Upper lobe of right lung (tissue), 1 donor: ENCODE results near the gene ADAMTS4. TPM values are rescaled to one million over a fixed set of nuclear protein-coding genes. Genes with fewer than 3 reads are reported as not detected.

ENCODE experiments used
- ATAC-seq: fragments of 200-7000 bp; cut with Tn5 transposase; one replicate; pipeline ENCODE4 v1.9.1; 2020; ENCODE audit warnings: mild to moderate bottlenecking, moderate library complexity
- DNase-seq: peaks from one replicate; pipeline ENCODE4 v3.0.0-alpha.2; 2020
- H3K27ac ChIP-seq: fragments of 200-600 bp; one replicate; pipeline ENCODE4 v1.8.0; 2022
- H3K27me3 ChIP-seq: fragments of 200-600 bp; one replicate; pipeline ENCODE4 v1.8.0; 2022; ENCODE audit warnings: mild to moderate bottlenecking
- H3K36me3 ChIP-seq: fragments of 200-600 bp; one replicate; pipeline ENCODE4 v1.8.0; 2022
- H3K4me1 ChIP-seq: fragments of 200-600 bp; one replicate; pipeline ENCODE4 v1.8.0; 2022
- H3K4me3 ChIP-seq: fragments of 200-600 bp; one replicate; pipeline ENCODE4 v1.8.0; 2022; ENCODE audit warnings: mild to moderate bottlenecking
- H3K9me3 ChIP-seq: fragments of 200-600 bp; one replicate; pipeline ENCODE4 v1.8.0; 2022
- intact Hi-C: fragments of 100-400 bp; cut with DNase I; formaldehyde crosslinking; loops from one replicate; pipeline ENCODE4 v1.11.0; 2022
- total RNA-seq: library from RNA; stranded (reverse); fragmentation: NEBNext Ultra II Directional; extraction: Animal tissue kit (Norgen Biotek cat#: 25700); gene quantifications from one replicate; pipeline ENCODE4 v1.2.1, GENCODE V29; 2021
- TF ChIP-seq, protein P1 (sequence below): fragments of 200-600 bp; IDR thresholded peaks from one replicate; pipeline ENCODE4 v1.8.0; 2022; ENCODE audit warnings: antibody characterized with exemption
- donor health status: DM: no; HTN: yes; CAD: no; lungs with severe emphysema.

Gene ADAMTS4
- total RNA-seq, 1 donor from 2014 or later = 7.8 TPM

DNA sequence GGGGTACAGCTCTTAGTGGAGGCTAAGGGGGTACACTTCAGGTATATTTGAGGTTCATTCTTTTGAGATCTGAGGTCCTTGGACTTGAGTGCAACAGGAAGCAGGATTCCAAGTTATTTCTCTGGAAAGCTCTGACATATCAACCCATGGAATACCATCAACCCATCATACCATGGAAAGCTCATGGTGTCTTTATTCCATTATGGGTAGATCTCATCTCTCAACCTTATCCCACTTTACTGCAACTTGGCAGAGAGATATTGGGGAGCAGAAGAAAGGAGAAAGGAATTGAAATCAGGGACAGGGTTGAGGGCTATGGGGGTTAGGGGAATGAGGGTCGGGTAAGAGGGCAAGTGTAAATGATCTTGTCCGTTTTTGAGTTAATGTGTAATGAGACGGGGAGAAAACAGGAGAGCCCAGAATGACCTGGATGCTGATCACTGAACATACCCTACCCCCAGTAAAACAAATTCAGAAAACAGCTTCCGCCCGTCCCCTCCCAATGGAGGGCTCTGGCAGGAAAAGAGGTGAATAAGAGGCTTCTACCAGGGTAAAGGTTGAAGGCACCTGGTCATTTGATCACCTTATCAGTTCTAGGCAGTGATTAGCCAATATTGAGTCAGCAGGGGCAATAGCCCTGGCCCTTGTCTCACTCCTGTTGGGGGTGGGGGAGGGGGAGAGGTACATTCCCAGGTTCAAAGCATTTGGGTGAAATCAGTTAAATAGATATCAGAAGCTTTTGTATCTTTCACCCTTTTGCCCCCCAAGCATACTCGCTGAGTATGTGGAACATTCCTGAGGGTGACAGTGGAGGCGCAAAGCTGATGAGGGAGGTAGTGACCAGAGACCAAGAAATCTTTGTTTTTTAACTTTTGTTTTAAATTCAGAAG lies 25.2 kb upstream of the ADAMTS4 start:
- Histone ChIP-seq H3K27ac (no peak overlapping the region), H3K27me3 (no peaks in the 10 kb centered on the region), H3K4me1 (peaks cover 21% of the 10 kb centered on the region), H3K36me3 (peaks cover 13% of the 10 kb centered on the region), H3K4me3 (no peak overlapping the region), H3K9me3 (no peaks in the 10 kb centered on the region)
- DNase-seq (no peak), ATAC-seq (no peak)
- intact Hi-C loops = loop anchor here (10.0 kb wide), 1 partner anchor 161 kb away; no protein-coding TSS in a partner anchor
- TF ChIP-seq, protein P1, sequence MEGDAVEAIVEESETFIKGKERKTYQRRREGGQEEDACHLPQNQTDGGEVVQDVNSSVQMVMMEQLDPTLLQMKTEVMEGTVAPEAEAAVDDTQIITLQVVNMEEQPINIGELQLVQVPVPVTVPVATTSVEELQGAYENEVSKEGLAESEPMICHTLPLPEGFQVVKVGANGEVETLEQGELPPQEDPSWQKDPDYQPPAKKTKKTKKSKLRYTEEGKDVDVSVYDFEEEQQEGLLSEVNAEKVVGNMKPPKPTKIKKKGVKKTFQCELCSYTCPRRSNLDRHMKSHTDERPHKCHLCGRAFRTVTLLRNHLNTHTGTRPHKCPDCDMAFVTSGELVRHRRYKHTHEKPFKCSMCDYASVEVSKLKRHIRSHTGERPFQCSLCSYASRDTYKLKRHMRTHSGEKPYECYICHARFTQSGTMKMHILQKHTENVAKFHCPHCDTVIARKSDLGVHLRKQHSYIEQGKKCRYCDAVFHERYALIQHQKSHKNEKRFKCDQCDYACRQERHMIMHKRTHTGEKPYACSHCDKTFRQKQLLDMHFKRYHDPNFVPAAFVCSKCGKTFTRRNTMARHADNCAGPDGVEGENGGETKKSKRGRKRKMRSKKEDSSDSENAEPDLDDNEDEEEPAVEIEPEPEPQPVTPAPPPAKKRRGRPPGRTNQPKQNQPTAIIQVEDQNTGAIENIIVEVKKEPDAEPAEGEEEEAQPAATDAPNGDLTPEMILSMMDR = no peak

DNA sequence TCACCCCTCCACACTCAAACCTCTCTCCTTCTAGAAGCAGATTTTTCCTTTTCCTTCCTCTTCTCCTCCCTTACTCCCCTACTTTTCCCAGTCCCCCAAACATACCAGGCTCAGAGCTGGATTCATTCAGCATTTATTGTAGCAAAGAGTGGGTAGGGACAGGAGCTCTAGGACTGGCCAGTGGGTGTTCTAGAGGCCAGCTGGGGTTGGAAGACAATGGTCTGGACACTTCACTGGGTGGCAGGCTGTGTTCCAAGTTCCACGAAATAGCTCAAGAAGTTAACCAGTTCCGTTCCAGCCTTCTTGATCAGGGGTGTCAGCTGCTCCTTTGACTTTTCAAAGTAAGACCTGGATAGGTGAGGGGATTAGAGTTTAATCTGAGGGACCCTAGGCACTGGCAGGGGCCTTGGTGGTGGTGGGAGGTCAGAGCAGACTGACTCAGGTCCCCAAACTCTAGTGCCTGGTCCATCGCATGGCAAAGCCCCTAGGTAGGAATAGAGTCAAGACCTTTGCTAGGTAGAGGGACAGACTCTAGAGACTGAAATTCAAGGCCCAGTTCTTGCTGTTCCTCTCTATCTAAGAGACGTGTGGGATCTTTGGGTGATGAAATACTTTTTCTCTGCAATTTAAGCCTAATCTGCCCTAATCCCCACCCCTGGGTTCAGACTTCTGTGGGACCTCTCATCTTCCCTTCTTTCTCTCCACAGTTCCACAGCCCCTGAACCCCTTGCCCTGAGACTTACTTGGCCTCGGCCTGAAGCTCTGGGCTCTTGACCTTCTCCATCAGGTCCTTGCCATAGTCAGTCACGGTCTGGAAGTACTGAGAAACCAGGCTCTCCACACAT lies 23.5 kb upstream of the ADAMTS4 start:
- intact Hi-C loops = loop anchor here (10.0 kb wide), 1 partner anchor 162 kb away; no protein-coding TSS in a partner anchor
- Histone ChIP-seq H3K36me3 (no peaks in the 10 kb centered on the region), H3K27me3 (no peaks in the 10 kb centered on the region), H3K9me3 (no peaks in the 10 kb centered on the region), H3K4me3 (no peak overlapping the region), H3K27ac (no peak overlapping the region), H3K4me1 (peaks cover 17% of the 10 kb centered on the region)
- ATAC-seq (no peak), DNase-seq (no peak)
- TF ChIP-seq, protein P1 = no peak

DNA sequence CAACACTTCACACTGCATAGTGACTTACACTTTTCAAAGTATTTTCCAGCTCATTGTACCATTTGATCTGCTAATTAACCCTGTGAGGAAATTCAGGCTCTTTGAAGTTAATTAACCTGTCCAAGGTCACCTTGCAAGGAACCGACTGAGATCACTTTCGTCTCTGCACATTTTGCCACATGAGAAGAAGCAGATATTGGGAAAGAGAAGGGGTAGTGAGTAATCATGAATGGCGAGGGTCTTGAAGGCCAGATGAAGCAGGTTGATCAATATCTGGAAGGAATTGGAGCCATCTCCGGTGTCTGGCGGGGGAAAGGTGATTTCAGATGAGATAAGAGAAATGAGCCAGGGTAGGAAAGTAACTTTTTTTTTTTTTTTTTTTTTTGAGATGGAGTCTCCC lies 21.1 kb upstream of the ADAMTS4 start:
- Histone ChIP-seq H3K36me3 (peaks cover 4% of the 10 kb centered on the region), H3K4me1 (peaks cover 2% of the 10 kb centered on the region), H3K27ac (no peak overlapping the region), H3K9me3 (no peaks in the 10 kb centered on the region), H3K4me3 (no peak overlapping the region), H3K27me3 (no peaks in the 10 kb centered on the region)
- ATAC-seq (no peak), DNase-seq (no peak)
- intact Hi-C loops = loop anchor here (10.0 kb wide), 1 partner anchor 165 kb away; no protein-coding TSS in a partner anchor
- TF ChIP-seq, protein P1 = no peak

DNA sequence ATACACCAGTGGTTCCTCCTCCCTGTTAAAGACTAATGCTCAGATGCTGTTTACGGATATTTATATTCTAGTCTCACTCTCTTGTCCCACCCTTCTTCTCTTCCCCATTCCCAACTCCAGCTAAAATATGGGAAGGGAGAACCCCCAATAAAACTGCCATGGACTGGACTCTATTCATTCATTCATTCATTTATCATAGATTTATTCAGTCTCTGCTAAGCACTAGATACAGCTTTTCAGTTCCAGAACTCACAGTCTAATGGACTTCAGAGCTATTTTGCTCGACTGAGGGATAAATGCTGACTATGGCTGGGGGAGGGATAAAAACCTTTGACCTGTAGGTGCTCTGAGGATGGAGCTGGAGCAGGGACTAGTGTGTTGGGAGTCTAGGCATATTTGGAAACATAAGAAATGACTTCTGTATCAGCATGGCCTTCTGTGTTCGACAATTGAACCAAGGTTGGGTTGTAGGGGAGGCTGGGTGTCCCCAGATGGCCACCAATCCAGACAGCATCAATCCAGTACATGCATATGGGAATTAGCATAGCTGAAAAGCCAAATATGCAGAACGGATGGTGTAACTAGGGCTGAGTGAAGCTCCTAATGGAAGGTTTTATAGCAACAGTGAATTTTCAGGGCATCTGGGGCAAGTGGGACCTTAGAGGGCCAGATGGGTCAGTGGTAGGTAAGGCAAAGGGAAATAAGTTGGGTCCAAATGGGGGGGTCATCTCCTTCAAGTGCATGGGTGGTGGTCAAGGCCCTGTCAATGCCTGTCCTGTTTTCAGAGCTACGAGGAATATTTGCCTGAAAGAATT lies 20.4 kb upstream of the ADAMTS4 start:
- Histone ChIP-seq H3K27ac (no peak overlapping the region), H3K9me3 (no peaks in the 10 kb centered on the region), H3K4me1 (no peaks in the 10 kb centered on the region), H3K27me3 (no peaks in the 10 kb centered on the region), H3K4me3 (no peak overlapping the region), H3K36me3 (peaks cover 11% of the 10 kb centered on the region)
- DNase-seq = no peak
- TF ChIP-seq, protein P1 = no peak
- intact Hi-C loops = no loop called here
- no peak for ATAC-seq
